Natural killer cell (primary cell): ENCODE results near the gene HAUS3. TPM values are rescaled to one million over a fixed set of nuclear protein-coding genes. Genes with fewer than 3 reads are reported as not detected.

Experiments
- ATAC-seq, 3 donors: fragments of 150-1000 bp in 2 of 3; fragments of 200-7000 bp in 1 of 3; cut with Tn5 transposase; 1 replicate in 1 of 3; 2 replicates in 2 of 3; pipeline ENCODE4 v1.10.0; 2021; ENCODE audit warnings: mild to moderate bottlenecking in 2 of 3, moderate library complexity in 2 of 3
- DNase-seq, 2 donors: peaks; one replicate each; pipeline versions ENCODE4 v3.0.0 to v3.0.0-alpha.2; 2013 to 2021; ENCODE audit warnings: mixed read lengths in 1 of 2
- H3K27ac ChIP-seq: one replicate; pipeline ENCODE4 v1.5.1; 2013; ENCODE audit warnings: mild to moderate bottlenecking, low read length
- H3K27me3 ChIP-seq: one replicate; pipeline ENCODE4 v1.6.1; 2013; ENCODE audit warnings: low read length; ENCODE audit not compliant: control insufficient read depth, insufficient read depth
- H3K36me3 ChIP-seq: one replicate; pipeline ENCODE4 v1.6.1; 2013; ENCODE audit warnings: low read length; ENCODE audit not compliant: control insufficient read depth, insufficient read depth
- H3K4me1 ChIP-seq: one replicate; pipeline ENCODE4 v1.6.1; 2013; ENCODE audit warnings: low read length; ENCODE audit not compliant: control insufficient read depth, insufficient read depth
- H3K4me3 ChIP-seq: one replicate; pipeline ENCODE4 v1.5.1; 2013; ENCODE audit warnings: low read length
- H3K9me3 ChIP-seq: one replicate; pipeline ENCODE4 v1.6.1; 2013; ENCODE audit warnings: low read length; ENCODE audit not compliant: control insufficient read depth, insufficient read depth
- H3K27ac Mint-ChIP-seq, 2 donors: one replicate each; pipeline ENCODE4 v1.8.0; 2022; ENCODE audit warnings: mild to moderate bottlenecking in 2 of 2, mixed read lengths in 2 of 2, moderate library complexity in 1 of 2
- H3K27me3 Mint-ChIP-seq, 2 donors: one replicate each; pipeline ENCODE4 v1.8.0; 2022; ENCODE audit warnings: low read depth in 2 of 2, mixed read lengths in 2 of 2
- H3K36me3 Mint-ChIP-seq: one replicate; pipeline ENCODE4 v1.8.0; 2022; ENCODE audit warnings: mixed read lengths
- H3K4me1 Mint-ChIP-seq, 2 donors: one replicate each; pipeline ENCODE4 v1.8.0; 2022; ENCODE audit warnings: mixed read lengths in 2 of 2
- H3K4me3 Mint-ChIP-seq: one replicate; pipeline ENCODE4 v1.8.0; 2022; ENCODE audit warnings: mild to moderate bottlenecking, moderate library complexity, mixed read lengths
- H3K9me3 Mint-ChIP-seq, 2 donors: one replicate each; pipeline ENCODE4 v1.8.0; 2022; ENCODE audit warnings: mixed read lengths in 2 of 2
- WGBS: methylation state at CpG from one replicate; pipeline ENCODE4 v1.1.7; 2013; ENCODE audit warnings: missing lambda C conversion rate; ENCODE audit not compliant: insufficient coverage; 5-methylcytosine and 5-hydroxymethylcytosine counted together
- intact Hi-C: fragments of 100-400 bp; cut with micrococcal nuclease; formaldehyde crosslinking; loops from one replicate; pipeline ENCODE4 v1.14.2; 2022
- total RNA-seq, 4 donors: library from RNA; stranded (reverse); fragments of 120-200 nt in 1 of 4; gene quantifications; one replicate each; pipeline versions ENCODE4 v1.2.3 to v1.2.4, GENCODE V29; 2013 to 2022
- TF ChIP-seq, protein P1 (sequence below): fragments of 200-600 bp; IDR thresholded peaks from one replicate; pipeline ENCODE4 v1.8.0; 2022; ENCODE audit warnings: antibody characterized with exemption

The HAUS3 gene
- total RNA-seq, 3 donors from 2014 or later (not counting 1 experiment from before 2014, with no cell fraction given), result 38.0 to 50.3 (median 49.4) TPM

DNA sequence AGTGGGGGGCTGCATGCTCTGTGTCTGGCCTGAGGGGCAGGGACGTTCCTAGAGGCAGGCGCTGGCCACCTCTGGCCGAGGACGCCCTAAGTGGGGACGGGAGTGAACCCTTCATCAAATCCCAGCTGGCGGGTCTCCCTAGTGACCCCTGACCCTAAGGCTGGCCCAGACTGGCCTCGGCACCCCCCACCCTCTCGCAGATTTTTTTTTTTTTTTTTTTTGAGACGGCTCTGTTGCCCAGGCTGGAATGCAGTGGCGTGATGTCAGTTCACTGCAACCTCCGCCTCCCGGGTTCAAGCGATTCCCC lies 21.0 kb upstream of the HAUS3 start:
- intact Hi-C loops, result loop anchor here (1.0 kb wide), 4 partner anchors 19 to 150 kb away; partner anchors contain the start of genes HAUS3 and POLN
- Mint-ChIP-seq H3K9me3 (no peaks in the 10 kb centered on the region), H3K4me3 (peak overlapping the region; percentile 65), H3K27me3 (no peaks in the 10 kb centered on the region), H3K36me3 (no peaks in the 10 kb centered on the region), H3K4me1 (peaks cover 0 to 3% of the 10 kb centered on the region in 2 donors), H3K27ac (peak overlapping the region; percentile 73 to 89)
- peaks cover 8% of the 10 kb centered on the region for H3K36me3 ChIP-seq
- no peaks in the 10 kb centered on the region for H3K9me3 ChIP-seq
- peaks cover 38% of the 10 kb centered on the region for H3K4me1 ChIP-seq
- TF ChIP-seq, protein P1, sequence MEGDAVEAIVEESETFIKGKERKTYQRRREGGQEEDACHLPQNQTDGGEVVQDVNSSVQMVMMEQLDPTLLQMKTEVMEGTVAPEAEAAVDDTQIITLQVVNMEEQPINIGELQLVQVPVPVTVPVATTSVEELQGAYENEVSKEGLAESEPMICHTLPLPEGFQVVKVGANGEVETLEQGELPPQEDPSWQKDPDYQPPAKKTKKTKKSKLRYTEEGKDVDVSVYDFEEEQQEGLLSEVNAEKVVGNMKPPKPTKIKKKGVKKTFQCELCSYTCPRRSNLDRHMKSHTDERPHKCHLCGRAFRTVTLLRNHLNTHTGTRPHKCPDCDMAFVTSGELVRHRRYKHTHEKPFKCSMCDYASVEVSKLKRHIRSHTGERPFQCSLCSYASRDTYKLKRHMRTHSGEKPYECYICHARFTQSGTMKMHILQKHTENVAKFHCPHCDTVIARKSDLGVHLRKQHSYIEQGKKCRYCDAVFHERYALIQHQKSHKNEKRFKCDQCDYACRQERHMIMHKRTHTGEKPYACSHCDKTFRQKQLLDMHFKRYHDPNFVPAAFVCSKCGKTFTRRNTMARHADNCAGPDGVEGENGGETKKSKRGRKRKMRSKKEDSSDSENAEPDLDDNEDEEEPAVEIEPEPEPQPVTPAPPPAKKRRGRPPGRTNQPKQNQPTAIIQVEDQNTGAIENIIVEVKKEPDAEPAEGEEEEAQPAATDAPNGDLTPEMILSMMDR, result no peak
- ATAC-seq (no peak), DNase-seq (no peak)
- 51% methylated on average over 9 of the region's 13 CpGs for WGBS
- no peaks in the 10 kb centered on the region for H3K27me3 ChIP-seq
- peak overlapping the region; percentile 99 for H3K27ac ChIP-seq
- H3K4me3 ChIP-seq, result peak overlapping the region; percentile 82

DNA sequence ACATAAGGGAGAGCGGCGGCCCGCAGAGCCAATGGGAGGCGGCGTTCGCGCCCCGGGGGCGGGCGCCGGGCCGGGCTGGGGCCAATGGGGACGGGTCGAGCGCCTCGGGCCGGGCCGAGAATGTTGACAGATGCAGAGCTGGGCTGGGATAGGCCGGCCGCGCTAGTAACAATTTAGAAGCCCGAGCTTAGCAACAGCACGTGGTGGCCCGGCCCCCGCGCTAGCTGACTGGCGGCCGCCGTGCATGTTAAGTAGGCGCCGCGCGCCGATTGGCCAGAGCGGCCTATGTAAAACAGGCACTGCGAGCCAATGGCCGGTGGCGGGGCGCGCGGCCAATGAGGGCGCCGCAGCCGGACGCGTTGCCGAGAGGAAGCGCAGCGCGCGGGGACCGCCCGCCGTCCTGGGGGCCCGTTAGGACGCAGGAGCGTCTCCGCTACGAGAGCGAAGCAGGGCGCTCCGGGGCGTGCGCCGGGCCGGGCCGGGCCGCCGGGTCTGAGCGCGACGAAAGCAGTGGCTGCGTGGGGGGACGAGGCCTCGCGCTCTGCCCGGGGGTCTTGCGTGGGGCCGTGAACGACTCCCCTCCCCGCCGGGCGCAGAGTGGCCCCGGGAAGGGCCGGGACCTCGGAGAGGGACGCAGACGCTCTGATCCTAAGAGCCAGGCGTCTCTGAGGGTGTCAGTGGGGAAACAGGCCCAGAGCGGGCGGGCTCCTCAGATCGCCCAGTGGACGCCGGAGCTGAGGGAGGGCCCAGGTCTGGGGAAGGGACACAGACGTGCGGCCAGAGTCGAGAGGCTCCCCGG lies 20.4 kb upstream of the HAUS3 start:
- TF ChIP-seq, protein P1, result no peak
- under 1% methylated on average over 98 of the region's 98 CpGs for WGBS
- ATAC-seq (peak; percentile 86 to 95 (median 86)), DNase-seq (peak; percentile 98)
- Mint-ChIP-seq H3K27me3 (no peaks in the 10 kb centered on the region), H3K36me3 (no peaks in the 10 kb centered on the region), H3K9me3 (no peaks in the 10 kb centered on the region), H3K4me3 (peak overlapping the region; percentile 89), H3K4me1 (peaks cover 0 to 5% of the 10 kb centered on the region in 2 donors), H3K27ac (peak overlapping the region; percentile 73 to 89)
- intact Hi-C loops, result loop anchor here (1.0 kb wide), 4 partner anchors 20 to 151 kb away; partner anchors contain the start of genes HAUS3 and POLN
- Histone ChIP-seq H3K4me1 (peaks cover 39% of the 10 kb centered on the region), H3K9me3 (no peaks in the 10 kb centered on the region), H3K27me3 (no peaks in the 10 kb centered on the region), H3K27ac (peak overlapping the region; percentile 99), H3K4me3 (peak overlapping the region; percentile 82), H3K36me3 (peaks cover 13% of the 10 kb centered on the region)

DNA sequence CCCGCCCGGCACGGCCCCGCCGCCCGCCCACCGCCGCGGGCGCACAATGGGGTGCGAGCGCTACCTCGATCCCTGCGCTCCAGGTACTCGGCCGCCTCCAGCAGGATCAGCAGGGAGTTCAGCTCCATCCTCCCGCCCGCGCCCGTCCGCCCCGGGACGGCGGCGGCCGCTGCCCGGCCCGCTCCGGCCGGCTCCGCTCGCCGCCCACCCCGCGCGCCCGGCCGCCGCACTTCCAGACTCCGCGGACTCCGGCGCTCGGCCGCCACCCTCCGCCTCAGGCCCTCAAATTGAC lies 19.9 kb upstream of the HAUS3 start, which contains the start of gene MXD4:
Gene MXD4, minus strand, starts transcription at position 257 of the 292 bp plus-strand sequence. Its CDS starts 129 bp downstream, at position 128.
- Mint-ChIP-seq H3K36me3 (no peaks in the 10 kb centered on the region), H3K4me1 (peaks cover 5 to 10% of the 10 kb centered on the region in 2 donors), H3K27ac (peak within 1 kb of the TSS; percentile 73 to 89), H3K27me3 (no peaks in the 10 kb centered on the region), H3K9me3 (no peaks in the 10 kb centered on the region), H3K4me3 (peak within 1 kb of the TSS; percentile 89)
- no peak for DNase-seq
- H3K4me1 ChIP-seq, result peaks cover 39% of the 10 kb centered on the region
- H3K36me3 ChIP-seq, result peaks cover 15% of the 10 kb centered on the region
- H3K9me3 ChIP-seq, result no peaks in the 10 kb centered on the region
- peak in 1 of 3 donors; percentile 0 for ATAC-seq
- TF ChIP-seq, protein P1, result no peak
- H3K27me3 ChIP-seq, result no peaks in the 10 kb centered on the region
- WGBS, result under 1% methylated on average over 46 of the region's 46 CpGs
- peak within 1 kb of the TSS; percentile 99 for H3K27ac ChIP-seq
- intact Hi-C loops, result loop anchor here (1.0 kb wide), 4 partner anchors 19 to 152 kb away; partner anchors contain the start of genes HAUS3 and POLN
- peak within 1 kb of the TSS; percentile 89 for H3K4me3 ChIP-seq
